Skeletal muscle tissue (tissue), 1 donor: ENCODE results near the gene MGST1. TPM values are rescaled to one million over a fixed set of nuclear protein-coding genes. Genes with fewer than 3 reads are reported as not detected.

Experiments used
- total RNA-seq: library from RNA; depleted of rRNA; stranded (reverse); fragments of >200 nt; gene quantifications from one replicate; pipeline ENCODE4 v1.2.3, GENCODE V29; 2014

MGST1 gene
- total RNA-seq, 1 donor from 2014 or later, result 12.5 TPM

Other genes starting within 250 kb of the MGST1 start
- not detected for gene SLC15A5, start 70.0 kb upstream of the MGST1 start, total RNA-seq